GM19351 (cell line): ENCODE results near the gene RBKS.
"Not testable (repeated sequence)": the region's sequence is repeated elsewhere in the genome, so short reads cannot be mapped to it uniquely, and the experiment has no call there.

Experiments used
- ATAC-seq: cut with Tn5 transposase; IDR thresholded peaks from one replicate; pipeline ENCODE4 v1.9.1; 2021; ENCODE audit warnings: mild to moderate bottlenecking, moderate library complexity; ENCODE audit not compliant: unreplicated experiment

The RBKS gene

DNA sequence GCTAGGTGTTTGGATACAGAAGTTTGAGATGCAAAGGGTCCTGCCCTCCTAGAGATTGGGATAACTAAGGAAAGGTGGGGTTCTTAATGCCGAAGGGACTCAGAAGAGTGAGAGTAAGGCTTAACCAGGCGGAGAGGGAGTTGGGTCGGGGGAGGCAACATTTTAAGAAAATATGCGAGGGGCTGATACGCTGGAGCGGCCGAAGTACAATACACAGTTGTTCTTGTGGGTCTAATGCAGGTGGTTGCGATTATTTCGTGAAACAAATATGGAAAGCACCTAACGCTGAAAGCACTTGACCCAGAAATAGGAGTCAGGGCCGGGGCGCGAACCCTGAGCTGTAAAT, 119.0 kb downstream of the RBKS start:
- ATAC-seq: peak; percentile 27

DNA sequence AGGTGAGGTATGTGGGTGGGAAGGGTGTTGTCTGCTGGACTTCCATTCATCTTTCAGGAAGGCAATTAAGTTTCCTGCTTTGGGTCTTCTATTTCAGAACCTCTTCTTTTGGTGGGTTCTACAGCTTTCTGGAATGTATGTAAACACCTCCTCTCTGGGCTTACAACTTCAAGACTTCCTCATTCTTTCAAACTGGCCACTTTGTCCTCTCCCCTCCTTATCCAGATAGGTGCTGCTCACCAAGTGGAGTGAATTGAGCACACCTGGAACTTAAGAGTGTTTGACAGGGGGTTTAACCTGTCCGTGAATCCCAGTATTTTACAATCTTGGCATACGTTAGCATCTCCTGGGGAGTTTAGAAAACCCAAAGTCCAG, 123.9 kb downstream of the RBKS start:
- no peak for ATAC-seq

DNA sequence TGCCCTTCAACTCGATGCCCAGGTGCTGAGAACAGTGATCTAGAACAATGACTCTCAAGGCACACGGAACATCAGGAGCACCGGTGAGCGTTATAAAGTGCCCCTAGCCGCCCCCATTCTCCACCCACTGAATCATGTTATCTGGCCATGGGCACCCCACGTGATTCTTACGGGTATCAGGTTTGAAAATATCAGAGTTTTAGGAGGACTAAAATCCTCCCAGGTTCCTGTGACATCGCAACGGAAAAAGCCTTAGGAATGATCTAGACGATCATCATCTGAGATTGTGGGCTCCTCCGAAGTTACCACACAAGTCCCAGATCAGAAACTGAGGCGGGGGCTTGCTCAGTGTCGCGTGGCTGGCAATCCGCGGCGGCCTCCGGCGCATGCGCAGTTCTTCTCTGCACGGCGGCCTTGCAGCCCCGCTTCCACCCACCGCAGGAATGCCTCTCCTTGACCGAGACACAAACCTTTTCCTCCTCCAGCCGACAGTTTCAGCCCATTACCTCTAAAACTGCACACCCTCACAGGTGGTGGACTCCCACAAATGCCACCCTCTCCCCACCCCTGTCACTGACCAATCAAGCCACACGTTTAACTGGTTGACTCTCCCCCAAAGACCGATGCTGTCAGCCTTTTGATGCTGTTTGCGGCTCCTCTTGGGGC, 124.4 kb downstream of the RBKS start:
- no peak for ATAC-seq

DNA sequence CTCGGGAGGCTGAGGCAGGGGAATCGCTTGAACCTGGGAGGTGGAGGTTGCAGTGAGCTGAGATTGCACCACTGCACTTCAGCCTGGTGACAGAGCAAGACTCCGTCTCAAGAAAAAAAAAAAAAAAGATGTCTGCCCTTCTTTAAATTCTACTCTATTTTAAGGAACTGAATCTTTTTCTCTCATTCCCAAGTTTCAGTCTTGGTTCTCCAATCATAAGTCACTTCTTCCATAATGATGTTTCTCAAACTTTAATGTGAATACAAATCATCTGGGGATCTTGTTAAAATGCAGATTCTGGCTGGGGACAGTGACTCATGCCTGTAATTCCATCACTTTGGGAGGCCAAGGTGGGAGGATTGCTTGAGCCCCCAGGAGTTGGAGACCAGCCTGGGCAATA, 125.7 kb downstream of the RBKS start:
- not testable (repeated sequence) for ATAC-seq

DNA sequence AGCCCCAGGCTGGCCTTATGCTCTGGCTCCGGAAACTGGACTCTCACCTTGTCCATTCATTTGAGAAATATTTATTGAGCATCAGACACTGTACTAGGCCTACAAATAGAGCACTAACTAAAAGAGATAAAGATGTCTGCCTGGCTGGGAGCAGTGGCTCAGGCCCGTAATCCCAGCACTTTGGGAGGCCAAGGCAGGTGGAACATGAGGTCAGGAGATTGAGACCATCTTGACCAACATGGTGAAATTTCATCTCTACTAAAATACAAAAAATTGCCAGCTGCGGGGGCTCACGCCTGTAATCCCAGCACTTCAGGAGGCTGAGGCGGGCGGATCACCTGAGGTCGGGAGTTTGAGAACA, 126.3 kb downstream of the RBKS start:
- ATAC-seq: no peak

DNA sequence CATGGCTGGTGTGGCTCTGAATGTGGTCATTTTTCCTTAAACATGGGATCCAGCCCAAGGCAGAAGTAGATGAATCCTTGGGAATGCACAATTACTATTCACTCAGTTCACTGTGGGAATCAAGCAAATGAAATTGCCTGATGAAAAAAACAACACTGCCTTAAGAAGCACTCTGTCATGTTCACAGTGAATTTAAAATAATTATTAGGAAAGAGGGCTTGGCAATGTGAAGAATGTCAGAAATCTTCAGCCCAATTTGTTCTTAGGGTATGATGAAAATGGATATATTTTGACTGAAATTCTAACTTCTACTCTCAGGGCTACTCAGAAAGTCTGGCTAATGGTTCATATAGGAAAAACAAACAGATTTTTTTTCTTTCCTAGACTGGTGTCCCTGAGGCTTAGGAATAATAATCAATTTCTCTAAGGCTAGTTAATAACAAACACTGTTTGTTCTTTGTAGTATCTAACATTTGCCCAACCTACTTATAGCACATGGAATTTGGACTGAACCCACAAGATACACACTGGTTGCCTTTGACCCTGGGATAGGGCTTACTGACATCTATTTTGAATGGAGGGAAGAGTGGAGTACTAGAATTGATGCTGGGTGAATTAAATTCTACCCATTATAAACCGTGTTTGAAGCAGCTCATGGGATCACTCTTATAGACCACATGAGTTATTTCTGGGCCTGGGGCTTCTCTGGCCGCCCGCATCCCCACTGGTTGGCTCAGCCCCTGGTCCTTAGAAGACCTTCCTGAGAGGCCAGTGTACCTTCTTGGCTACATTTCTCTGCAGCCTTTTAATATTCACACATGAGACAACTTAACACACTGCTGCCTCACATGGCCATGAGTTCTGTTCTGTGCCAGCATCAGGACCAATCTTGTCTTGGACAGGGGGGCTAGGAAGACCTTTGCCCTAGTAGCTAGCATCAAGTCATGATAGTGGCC, 127.0 kb downstream of the RBKS start:
- no peak for ATAC-seq

DNA sequence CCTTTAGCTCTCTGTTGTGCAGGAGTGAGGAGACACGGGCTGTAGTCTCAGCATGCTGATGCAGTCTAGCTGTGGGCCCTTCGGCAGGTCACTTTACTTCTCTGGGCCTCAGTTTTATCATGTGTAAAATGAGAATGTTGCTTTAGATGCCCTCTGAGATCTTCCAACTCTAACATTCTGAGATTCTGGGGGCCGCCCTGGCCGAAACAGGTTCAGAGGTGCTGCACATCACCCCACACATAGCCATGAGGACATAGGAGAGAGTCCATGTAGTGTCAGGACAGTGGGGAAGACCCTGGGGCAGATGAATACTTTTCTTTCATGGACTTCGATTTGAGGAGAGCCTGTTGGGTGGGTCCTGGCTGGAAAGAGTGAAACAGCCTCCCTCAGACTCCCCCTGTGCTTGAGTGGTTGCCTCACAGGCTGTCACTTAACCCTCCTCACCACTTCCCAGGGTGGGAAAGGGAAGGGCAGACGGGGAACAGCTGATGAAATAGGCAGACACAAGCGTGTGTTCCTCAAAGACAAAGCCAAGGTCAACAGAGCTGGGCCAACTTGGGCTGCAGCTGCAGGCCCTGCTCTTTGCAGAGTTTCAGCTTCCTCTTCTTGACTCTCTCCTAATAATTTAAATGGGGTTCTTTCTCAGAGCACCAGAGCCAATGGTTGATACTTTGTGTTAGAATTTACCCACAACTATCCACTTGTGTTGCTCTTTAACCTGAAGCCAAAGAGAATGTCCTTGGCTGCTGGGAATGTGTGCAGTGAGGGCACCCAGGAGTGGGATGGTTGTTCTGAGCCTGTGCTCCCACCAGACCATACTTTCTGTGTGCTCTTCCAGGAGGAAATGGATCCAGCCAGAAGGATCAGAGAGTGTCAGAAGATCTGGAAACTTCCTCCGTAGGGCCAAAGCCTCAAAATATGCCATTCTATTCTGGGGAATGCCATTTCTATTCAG, 133.4 kb downstream of the RBKS start:
- no peak for ATAC-seq

DNA sequence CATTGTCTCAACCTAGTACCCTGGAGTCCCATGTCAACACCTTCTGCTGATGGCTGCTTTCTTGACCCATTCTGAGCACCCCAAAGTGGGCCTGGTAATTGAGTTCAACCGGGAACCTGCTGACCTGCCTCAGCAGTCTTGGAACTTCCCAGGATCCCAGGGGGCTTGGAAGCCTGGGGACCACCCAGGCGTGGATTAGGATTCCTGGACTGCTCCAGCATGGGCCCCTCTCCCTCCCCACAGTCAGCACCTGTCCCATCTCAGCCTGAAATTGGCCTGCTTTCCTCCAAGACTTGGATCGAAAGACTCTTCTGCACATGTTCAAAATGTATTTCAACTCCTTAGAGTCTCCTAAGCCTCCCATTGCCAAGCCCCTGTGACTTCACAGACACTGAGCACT, 134.1 kb downstream of the RBKS start:
- ATAC-seq: no peak

DNA sequence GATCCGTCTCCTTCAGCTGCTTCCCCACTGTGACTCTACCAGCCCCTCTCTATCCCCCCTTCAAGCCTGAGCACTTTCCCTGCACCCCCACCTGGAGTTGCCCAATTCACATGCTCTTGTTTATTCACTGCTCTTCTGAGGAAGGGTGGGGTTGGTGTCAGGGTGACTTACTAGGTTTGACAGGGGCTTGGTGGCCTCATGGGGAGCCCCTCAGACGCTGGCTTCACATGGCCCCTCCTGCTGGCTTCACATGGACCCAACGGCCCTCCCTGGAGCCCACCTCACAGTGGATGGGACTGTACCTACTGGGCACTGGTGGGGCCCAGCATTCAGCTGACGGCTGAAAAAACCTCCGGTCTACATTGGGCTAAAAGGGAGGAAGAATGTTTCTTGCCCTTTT, 135.4 kb downstream of the RBKS start:
- ATAC-seq: no peak

DNA sequence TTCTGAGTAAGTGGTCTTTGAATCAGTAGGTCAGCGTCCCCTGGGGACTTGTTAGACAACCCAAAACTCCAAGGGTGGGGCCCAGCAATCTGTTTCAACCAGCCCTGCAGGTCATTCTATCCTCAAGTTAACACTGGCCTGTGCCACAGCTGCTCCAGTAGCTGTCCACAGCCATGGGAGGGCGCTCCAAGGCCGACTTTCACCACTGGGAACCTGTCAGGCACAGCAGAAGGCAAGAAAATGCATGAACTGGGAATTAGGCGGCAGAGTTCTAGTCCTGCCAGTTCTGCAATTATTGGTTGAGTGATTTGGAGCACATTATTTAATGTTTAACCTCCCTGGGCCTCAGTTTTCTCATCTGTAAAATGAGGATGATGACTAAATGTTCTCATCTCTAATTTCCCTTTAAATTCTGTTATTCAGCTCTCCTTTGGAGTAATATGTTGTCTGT, 136.0 kb downstream of the RBKS start:
- peak; percentile 65 for ATAC-seq

DNA sequence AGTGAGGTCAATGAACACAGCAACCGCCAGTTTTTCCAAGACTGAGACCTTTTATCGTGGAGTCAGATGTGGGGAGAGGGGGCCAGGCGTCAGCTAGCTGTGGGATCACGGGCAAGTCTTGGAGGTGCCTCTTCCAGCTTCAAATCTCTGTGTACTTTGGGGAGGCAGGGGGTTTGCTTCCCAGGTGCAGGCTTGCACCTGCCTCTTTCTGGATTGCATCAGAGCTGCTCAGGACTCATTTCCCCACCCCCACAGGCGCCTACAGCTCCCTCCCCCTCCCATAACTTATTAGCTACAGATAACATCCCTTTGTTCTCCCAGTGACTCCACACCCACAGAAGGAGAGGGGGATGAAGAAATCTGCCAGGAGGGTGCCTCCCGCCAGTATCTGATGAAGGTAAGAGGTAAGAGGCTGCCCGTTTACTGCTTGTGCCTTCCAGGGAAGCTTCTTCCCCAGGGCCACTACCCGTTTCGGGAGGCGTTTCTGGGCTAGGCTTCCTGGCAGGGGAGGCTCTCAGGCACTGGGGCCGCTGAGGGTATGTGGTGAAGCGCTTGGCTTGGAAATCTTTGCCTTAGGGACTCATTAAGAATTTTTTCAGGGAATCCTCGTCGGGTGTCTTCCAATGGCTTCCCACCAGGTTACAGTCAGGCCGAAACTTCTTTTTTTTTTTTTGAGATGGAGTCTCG, 137.5 kb downstream of the RBKS start:
- no peak for ATAC-seq

DNA sequence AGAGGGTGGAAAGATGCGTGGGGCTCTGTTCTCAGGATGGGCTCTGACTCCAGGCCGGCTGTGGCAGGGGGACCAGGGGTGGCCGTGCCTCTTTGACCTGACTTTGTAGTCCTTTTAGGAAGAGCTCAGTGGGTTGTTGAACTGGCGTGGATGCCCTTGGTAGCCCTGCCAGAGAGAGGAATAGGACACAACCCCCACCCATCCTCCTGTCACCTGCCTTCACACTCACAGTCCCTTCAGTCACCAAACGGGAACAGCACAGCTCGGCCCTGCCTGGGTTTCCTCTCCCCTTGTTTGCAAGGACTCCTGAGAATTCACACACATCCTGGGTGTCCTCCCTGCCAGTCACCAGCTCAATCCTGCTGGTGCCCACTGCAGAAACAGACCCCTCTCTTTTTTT, 138.8 kb downstream of the RBKS start:
- no peak for ATAC-seq

DNA sequence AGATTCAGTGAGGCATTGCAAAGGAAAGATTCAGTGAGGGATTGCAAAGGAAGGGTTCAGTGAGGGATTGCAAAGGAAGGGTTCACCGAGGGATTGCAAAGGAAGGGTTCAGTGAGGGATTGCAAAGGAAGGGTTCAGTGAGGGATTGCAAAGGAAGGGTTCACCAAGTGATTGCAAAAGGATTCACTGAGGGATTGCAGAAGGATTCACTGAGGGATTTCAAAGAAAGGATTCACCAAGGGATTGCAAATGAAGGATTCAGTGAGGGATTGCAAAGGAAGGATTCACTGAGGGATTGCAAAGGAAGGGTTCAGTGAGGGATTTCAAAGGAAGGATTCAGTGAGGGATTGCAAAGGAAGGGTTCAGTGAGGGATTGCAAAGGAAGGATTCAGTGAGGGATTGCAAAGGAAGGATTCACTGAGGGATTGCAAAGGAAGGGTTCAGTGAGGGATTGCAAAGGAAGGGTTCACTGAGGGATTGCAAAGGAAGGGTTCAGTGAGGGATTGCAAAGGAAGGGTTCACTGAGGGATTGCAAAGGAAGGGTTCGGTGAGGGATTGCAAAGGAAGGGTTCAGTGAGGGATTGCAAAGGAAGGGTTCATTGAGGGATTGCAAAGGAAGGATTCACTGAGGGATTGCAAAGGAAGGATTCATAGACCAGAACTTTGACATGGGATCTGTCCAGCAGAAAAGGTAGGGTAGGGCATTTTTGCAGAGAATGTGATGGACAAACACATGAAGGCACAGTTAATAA, 141.2 kb downstream of the RBKS start:
- not testable (repeated sequence) for ATAC-seq

DNA sequence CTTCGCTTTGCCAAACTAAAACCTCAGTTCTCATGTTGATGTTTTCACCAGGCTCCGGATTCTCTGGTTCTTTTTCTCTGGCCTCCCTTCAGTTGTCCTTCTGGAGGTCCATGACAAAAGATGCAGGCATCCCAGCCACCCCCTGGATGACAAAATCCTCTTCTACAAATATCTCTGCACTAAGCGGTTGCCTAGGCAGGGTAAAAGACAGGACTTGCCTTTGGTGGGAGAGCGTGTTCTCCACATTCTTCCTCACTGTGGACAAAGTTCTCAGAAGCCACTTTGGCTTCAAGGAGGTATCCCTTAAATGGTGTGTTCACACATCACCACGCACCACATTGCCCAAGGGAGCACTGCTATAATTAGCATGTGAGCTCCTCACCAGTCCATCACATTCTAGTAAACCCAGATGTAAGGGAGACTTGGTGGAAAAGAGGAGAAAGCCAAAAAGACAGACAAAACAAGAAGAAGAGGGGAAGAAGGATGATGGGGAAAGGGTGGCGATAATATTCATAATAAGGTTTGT, 142.3 kb downstream of the RBKS start:
- ATAC-seq: no peak

DNA sequence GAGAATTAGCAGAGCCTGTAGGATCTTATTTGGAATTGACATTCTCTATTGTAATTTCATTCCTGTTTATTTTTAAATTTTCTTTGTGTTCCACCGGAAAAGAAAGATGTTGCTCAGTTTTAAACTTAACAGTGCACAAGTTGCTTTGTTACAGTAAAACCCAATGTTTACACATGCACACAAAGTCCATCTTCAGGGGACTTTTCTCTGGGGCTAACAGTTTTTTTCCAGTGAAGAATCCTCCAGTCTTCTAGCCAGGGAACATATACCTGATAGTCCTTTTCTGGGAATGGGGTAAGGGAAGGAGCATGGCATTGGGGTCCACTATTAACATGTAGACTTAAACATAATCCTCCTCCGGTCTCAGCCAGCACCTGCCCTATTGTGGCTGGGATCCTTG, 143.9 kb downstream of the RBKS start:
- ATAC-seq: no peak

DNA sequence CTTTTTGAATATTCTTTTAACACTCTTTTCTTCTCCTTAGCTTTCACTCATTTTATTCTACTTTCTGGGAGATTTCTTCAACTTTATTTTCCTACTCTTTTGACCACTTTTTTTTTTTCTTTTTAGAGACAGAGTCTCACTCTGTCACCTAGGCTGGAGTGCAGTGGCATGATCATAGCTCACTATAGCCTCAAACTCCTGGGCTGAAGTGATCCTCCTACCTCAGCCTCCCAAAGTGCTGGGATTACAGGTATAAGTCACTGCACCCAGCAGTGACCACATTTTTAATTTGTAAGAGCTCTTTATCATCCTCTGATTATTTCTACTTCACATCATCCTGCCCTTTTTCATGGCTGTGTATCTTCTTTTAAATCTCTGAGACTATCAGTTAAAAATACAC, 144.7 kb downstream of the RBKS start:
- ATAC-seq: not testable (repeated sequence)

DNA sequence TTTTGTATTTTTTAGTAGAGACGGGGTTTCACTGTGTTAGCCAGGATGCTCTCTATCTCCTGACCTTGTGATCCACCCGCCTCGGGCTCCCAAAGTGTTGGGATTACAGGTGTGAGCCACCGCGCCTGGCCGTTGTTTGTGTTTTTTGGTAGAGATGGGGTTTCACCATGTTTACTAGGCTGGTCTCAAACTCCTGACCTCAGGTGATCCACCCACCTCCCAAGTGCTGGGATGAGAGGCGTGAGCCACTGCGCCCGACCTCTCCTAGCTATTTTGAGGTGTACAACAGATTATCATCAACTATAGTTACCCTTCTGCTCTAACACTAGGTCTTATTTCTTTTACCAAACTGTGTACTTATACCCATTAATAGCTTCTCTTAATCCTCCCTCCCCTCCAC, 147.6 kb downstream of the RBKS start:
- no peak for ATAC-seq

DNA sequence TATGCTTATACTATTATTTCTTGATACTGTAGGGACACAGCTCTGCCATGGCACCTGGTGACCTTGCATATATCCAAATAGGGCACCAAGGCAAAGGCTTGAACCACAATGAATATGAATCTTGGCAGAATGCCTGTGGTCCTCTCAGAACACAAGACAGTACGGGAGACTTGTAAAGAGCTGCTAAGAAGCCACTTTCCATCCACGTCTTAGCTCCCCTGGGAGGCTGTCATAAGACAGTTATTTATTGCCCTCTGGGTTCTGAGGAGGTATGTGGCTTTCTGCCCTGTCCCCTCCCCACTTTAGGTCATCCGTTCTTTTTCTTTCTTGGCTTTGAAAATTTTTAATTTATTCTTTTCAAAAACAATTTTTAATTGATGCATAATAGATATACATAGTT, 148.5 kb downstream of the RBKS start:
- ATAC-seq: no peak

DNA sequence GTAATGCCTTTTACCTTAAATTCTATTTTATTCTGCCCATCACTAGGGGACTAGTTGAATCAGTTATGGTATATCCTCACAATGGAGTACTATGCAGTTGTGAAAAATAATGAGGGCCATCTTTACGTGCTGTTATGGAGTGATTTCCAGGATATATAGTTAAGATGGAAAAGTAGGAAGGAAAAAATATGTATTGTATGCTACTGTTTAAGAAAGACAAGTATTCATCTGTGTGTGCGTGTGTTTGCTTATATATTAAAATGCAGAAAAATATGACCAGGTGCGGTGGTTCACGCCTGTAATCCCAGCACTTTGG, 151.2 kb downstream of the RBKS start:
- ATAC-seq: no peak
